ENCODE data around the gene MAP2K4. TPM values are rescaled to one million over a fixed set of nuclear protein-coding genes. Genes with fewer than 3 reads are reported as not detected.
"Not testable (repeated sequence)": the region's sequence is repeated elsewhere in the genome, so short reads cannot be mapped to it uniquely, and the experiment has no call there.

The MAP2K4 gene
- total RNA-seq, 1 experiment from 2014 or later = 36.6 TPM

DNA sequence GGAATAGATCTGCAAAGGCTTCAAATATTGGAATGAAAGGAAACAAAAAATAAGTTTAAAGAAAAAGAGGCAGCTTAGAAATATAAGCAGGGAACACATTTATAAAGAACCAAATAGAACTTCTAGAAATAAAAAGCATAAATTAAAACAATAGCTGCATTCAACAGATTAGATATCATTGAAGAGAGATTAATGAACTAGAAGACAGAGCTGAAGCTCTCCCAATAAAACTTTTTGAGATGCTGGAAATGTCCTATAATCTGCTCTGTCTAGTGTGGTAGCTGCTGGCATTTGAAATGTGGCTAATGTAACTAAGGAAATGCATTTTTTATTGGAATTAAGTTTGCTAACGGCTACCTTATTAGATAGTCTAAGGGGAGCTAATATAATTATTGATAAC, 115.6 kb downstream of the MAP2K4 start:
- no peak for DNase-seq (ENCODE audit: extremely low read depth, low read depth)

DNA sequence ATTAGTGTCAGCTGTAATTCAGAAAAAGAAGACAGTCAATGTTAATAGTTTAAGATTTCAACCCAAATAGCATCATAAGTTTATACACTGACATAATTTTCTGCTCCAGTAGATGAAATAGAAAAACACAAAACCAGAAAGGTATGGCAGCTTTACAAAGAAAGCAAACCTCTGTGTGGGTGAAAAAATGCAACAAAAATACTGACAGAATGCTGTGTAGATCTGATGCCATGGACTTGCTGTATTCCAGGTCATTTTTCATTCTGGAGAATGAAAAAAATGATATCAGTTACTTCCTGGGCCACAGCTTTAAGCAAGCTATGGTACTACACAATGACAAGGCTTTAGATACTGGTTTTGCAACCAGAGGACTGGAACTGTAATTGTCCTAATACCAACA, 116.0 kb downstream of the MAP2K4 start:
- no peak for DNase-seq (ENCODE audit: extremely low read depth, low read depth)

DNA sequence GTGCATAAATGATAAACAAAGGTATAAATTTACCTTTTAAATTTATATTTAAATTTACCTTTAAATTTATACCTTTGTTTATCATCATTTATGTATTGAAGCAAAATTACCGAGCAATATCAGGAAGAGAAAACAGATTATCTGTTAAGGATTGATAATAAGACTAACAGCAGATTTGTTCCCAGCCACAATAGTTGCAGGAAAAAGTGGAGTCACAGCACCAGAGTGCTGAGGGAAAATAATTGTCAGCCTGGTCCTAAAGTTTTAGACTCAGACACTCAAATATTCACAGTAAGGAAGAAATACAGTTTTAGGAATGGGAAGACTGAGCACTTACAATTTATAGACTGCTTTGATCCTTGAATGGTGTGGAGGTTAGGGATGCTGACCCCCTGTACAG, 117.2 kb downstream of the MAP2K4 start:
- DNase-seq (ENCODE audit: extremely low read depth, low read depth) = no peak

DNA sequence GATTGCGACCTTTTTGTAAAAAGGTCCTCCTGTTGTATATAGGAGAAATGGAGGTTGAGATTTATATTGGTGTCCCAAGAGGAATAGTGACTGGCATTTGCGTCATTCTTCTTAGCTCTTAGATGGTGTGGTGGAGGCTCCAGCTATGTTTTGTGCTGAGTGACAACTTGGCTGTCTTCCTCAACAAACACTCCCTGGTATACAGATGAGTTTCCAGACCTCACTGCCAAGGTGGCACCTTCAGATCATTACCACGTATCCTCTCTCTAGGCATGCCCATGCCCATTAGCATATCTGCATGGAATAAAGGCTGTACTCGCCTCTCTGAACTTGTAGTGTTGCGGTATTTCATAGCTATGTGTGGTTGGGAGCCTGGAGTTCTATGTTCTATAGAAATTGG, 120.0 kb downstream of the MAP2K4 start:
- no peak for DNase-seq (ENCODE audit: extremely low read depth, low read depth)

DNA sequence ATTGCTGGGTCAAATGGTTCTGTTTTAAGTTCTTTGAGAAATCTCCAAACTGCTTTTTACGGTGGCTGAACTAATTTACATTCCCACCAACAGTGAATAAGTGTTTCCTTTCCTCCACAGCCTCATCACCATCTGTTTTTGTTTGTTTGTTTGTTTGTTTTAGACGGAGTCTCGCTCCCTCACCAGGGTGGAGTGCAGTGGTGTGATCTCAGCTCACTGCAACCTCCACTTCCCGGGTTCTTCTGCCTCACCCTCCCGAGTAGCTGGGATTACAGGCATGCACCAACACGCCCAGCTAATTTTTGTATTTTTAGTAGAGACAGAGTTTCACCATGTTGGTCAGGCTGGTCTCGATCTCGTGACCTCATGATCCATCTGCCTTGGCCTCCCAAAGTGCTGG, 141.5 kb downstream of the MAP2K4 start:
- not testable (repeated sequence) for DNase-seq (ENCODE audit: extremely low read depth, low read depth)

DNA sequence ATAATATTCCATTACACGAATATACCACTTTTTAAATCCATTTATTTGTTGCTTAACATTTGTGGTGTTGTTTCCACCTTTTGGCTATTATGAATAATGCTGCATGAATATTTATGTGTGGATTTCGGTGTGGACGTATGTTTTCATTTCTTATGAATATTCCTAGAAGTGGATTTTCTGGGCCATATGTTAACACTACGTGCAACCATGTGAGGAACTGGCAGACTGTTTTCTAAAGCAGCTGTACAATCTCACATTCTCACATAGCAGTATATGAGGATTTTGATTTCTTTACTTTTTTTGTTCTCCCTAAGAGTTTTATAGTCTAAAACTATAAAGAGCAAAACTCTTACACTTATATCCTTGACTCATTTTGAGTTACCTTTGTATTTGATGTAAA, 143.4 kb downstream of the MAP2K4 start:
- DNase-seq (ENCODE audit: extremely low read depth, low read depth) = no peak

DNA sequence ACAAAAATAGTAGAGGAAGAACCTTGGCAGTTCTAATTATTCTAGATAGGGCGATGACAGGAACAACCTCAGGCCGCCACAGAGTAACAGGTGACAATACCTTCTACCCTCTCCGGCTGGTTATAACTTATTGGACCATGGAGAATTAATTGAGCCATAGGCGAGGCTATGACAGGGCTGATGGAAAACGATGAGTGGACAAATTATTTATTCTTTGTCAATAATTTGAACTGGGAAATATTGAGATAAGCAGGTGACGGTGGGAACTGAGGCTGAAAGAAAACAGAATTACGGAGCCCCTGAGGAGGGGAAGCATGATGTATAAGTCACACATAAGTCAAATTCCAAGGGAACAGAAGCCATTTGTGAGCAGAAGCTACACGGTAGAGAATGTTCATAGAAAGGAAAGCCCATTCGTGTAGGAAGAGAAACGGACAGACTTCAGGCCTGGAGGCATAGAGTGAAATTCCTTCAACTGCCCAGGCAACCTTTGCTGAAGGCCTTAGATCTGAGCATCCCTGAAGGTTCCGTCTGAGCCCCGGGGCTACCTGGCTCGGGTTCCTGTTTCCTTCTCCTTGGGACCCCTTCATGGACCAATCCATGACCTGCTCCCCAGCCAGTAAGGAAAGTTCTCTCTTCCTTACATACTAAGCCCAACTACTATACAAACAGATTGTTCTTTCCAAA, 158.1 kb downstream of the MAP2K4 start:
- DNase-seq (ENCODE audit: extremely low read depth, low read depth) = no peak

DNA sequence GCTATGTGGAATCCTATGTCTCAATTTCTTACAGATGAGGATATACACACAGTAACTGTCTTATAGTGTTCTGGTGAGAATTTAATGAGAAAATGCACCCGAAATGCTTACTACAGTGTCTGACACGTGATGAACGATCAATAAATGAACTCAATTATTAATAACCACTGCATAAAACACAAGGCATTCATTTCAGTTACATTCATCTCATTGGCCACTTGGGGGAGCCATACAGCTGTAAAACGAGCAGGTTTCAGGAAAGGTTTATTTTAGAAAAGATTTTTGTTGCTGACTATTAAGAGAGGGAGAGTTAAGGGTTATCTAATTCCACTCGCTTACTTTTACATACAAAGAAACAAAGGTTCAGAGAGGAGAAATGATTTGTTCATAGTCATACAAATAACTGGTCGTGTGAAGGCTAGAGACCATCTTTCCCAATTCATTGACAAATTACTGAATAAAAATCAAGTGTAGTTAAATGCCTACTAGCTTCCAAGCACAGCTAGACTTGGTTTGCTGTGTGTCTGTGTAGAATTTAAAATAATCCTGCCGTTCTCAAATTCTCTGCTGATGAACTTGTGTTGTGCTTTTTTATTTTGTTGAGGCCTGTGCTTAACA, 160.1 kb downstream of the MAP2K4 start:
- peak; percentile 58 for DNase-seq (ENCODE audit: extremely low read depth, low read depth)

DNA sequence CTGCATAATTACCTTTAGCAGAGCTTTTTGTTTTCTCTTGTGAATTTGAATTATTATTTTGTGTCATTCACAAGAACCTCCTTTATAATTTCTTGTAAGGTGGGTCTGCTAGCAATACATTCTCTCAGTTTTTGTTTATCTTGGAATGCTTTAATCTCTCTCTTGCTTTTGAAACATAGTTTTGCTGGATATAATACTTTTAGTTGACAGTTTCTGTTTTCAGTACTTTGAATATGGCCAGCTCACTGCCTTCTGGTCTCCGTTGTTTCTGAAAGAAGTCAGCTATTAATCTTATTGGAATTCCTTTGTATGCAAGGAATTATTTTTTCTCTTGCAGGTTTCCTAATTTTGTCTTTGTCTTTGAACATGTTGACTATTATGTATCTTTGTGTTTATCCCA, 167.0 kb downstream of the MAP2K4 start:
- no peak for DNase-seq (ENCODE audit: extremely low read depth, low read depth)

DNA sequence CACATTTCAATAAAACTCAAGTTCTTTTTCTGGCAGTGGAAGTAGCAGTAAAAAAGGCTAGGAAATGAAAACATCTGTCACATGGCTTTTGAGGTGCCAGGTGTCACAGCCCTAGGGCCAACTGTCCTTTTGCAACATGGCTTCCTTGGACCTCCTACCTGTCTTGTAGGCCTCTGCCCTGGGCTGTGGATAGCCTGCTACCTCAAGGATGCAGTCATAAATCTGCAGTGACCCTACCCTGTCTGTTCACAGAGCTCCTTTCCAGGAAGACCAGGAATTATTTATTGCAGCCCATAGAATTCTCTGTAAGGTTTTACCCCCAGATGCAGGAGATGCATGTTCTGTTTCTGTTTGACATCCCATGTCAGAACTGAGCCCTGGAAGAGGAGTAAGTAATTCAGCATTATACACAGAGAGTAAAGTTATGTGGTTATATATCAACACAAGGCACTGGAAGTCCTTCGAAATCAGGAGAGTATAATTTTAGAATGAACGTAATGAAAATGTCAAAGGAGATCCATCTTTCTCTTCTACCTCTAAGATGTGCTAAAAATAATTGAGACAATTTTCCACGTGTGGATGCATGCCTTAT, 172.6 kb downstream of the MAP2K4 start:
- DNase-seq (ENCODE audit: extremely low read depth, low read depth) = no peak

Small RNA genes within 50 kb of the gene (small RNA-seq; reads per million reads assigned to genes)
- 2.4 to 50.5 reads per million in 2 experiments for gene MIR744
- gene RNU11-2P = 0 reads per million in 2 experiments

Other genes starting within 250 kb of the MAP2K4 start
- 7.9 and 11.0 TPM in 2 replicates for gene ZNF18, start 23.4 kb upstream of the MAP2K4 start, total RNA-seq (2014; rRNA removed; shearing (Covaris generic))

Data from NCI-H460 (cell line).